CD4-positive, CD25-positive, alpha-beta regulatory T cell (primary cell): ENCODE data around the gene SNX21. TPM values are rescaled to one million over a fixed set of nuclear protein-coding genes. Genes with fewer than 3 reads are reported as not detected.
A peak's percentile ranks its signal among the peaks of the same experiment; 100 is the strongest.

Experiments
- ATAC-seq, 2 donors: fragments of 150-1000 bp; cut with Tn5 transposase; one replicate each; pipeline ENCODE4 v1.10.0; 2021; ENCODE audit warnings: low read depth in 2 of 2, moderate number of reproducible peaks in 2 of 2, moderate library complexity in 1 of 2
- DNase-seq, 3 donors: peaks; one replicate each; pipeline versions ENCODE4 v3.0.0 to v3.0.0-alpha.2; 2012 to 2022; ENCODE audit warnings: mixed read lengths in 1 of 3
- H3K27ac ChIP-seq: one replicate; pipeline ENCODE4 v1.7.0; 2013; ENCODE audit warnings: mild to moderate bottlenecking, low read length; ENCODE audit not compliant: insufficient read depth, poor library complexity, severe bottlenecking
- H3K27me3 ChIP-seq: one replicate; pipeline ENCODE4 v1.7.0; 2013; ENCODE audit warnings: low read length; ENCODE audit not compliant: control insufficient read depth, insufficient read depth
- H3K36me3 ChIP-seq: one replicate; pipeline ENCODE4 v1.7.0; 2013; ENCODE audit warnings: mild to moderate bottlenecking, low read length, moderate library complexity; ENCODE audit not compliant: control insufficient read depth, insufficient read depth
- H3K4me1 ChIP-seq: 2 replicates; pipeline ENCODE4 v1.7.0; 2013; ENCODE audit warnings: mild to moderate bottlenecking, low read length; ENCODE audit not compliant: insufficient read depth, control insufficient read depth, poor library complexity, severe bottlenecking
- H3K4me3 ChIP-seq: one replicate; pipeline ENCODE4 v1.7.0; 2013; ENCODE audit warnings: low read depth, mild to moderate bottlenecking, low read length, moderate library complexity
- H3K9me3 ChIP-seq, 2 experiments: 1 replicate in 1 of 2; 2 replicates in 1 of 2; pipeline ENCODE4 v1.7.0; 2013; ENCODE audit warnings: low read length in 2 of 2, mild to moderate bottlenecking in 1 of 2, moderate library complexity in 1 of 2; ENCODE audit not compliant: control insufficient read depth in 2 of 2
- H3K27ac Mint-ChIP-seq, 3 donors: one replicate each; pipeline ENCODE4 v1.8.0; 2020 to 2022; ENCODE audit warnings: mild to moderate bottlenecking in 3 of 3, mixed read lengths in 3 of 3, moderate library complexity in 2 of 3
- H3K27me3 Mint-ChIP-seq: one replicate; pipeline ENCODE4 v1.8.0; 2022; ENCODE audit warnings: mild to moderate bottlenecking, mixed read lengths
- H3K36me3 Mint-ChIP-seq: one replicate; pipeline ENCODE4 v1.8.0; 2020; ENCODE audit warnings: mixed read lengths
- H3K4me1 Mint-ChIP-seq, 4 donors: one replicate each; pipeline ENCODE4 v1.8.0; 2020 to 2022; ENCODE audit warnings: mixed read lengths in 4 of 4, mild to moderate bottlenecking in 1 of 4
- H3K4me3 Mint-ChIP-seq, 4 donors: one replicate each; pipeline ENCODE4 v1.8.0; 2020 to 2022; ENCODE audit warnings: mild to moderate bottlenecking in 4 of 4, mixed read lengths in 4 of 4, moderate library complexity in 3 of 4
- H3K9me3 Mint-ChIP-seq, 7 donors: one replicate each; pipeline ENCODE4 v1.8.0; 2020 to 2022; ENCODE audit warnings: mixed read lengths in 7 of 7, mild to moderate bottlenecking in 3 of 7, moderate library complexity in 2 of 7
- polyA plus RNA-seq, 4 donors: library from polyadenylated mRNA; unstranded; fragments of 300-500 nt; fragmentation: Illumina TruSeq; gene quantifications; one replicate each; pipeline ENCODE4 v1.2.3, GENCODE V29; 2021
- total RNA-seq: library from RNA; stranded (reverse); gene quantifications from one replicate; pipeline ENCODE4 v1.2.3, GENCODE V29; 2022

SNX21 gene
- total and polyA plus RNA-seq, 5 donors from 2014 or later = 0.94 to 2.5 (median 1.6) TPM

GRCh38 chr20:45816951-45817350 lies 16.6 kb upstream of the SNX21 start:
- no peak overlapping the region for H3K4me3 Mint-ChIP-seq
- peaks cover 0 to 17% (median 13%) of the 10 kb centered on the region in 4 donors for H3K4me1 Mint-ChIP-seq
- no peaks in the 10 kb centered on the region for H3K36me3 Mint-ChIP-seq
- H3K9me3 ChIP-seq = no peaks in the 10 kb centered on the region
- ATAC-seq (no peak), DNase-seq (no peak)
- no peaks in the 10 kb centered on the region for H3K36me3 ChIP-seq
- H3K4me1 ChIP-seq = peaks cover 11% of the 10 kb centered on the region
- peak overlapping the region in 1 of 3 donors; percentile 10 for H3K27ac Mint-ChIP-seq
- peaks cover 10% of the 10 kb centered on the region for H3K27me3 Mint-ChIP-seq
- H3K27me3 ChIP-seq = no peaks in the 10 kb centered on the region
- H3K9me3 Mint-ChIP-seq = peaks cover 0 to 2% (median 0%) of the 10 kb centered on the region in 7 donors
- H3K27ac ChIP-seq = no peak overlapping the region
- no peak overlapping the region for H3K4me3 ChIP-seq

- ATAC-seq = no peak
These were observed 16.0 kb upstream of the SNX21 start for GRCh38 chr20:45817376-45818194.

GRCh38 chr20:45818239-45818638 lies 15.4 kb upstream of the SNX21 start:
- ATAC-seq = no peak
- Mint-ChIP-seq H3K36me3 (no peaks in the 10 kb centered on the region), H3K9me3 (peaks cover 0 to 2% (median 0%) of the 10 kb centered on the region in 7 donors), H3K27me3 (peaks cover 22% of the 10 kb centered on the region), H3K4me3 (no peak overlapping the region), H3K27ac (no peak overlapping the region), H3K4me1 (peaks cover 0 to 10% (median 6%) of the 10 kb centered on the region in 4 donors)
- Histone ChIP-seq H3K27ac (no peak overlapping the region), H3K4me1 (peaks cover 6% of the 10 kb centered on the region), H3K36me3 (no peaks in the 10 kb centered on the region), H3K27me3 (no peaks in the 10 kb centered on the region), H3K9me3 (no peaks in the 10 kb centered on the region), H3K4me3 (no peak overlapping the region)
- DNase-seq = no peak

More at GRCh38 chr20:45817376-45818194, 16.0 kb upstream of the SNX21 start:
- peaks cover 16% of the 10 kb centered on the region for H3K27me3 Mint-ChIP-seq
- Histone ChIP-seq H3K27me3 (no peaks in the 10 kb centered on the region), H3K4me3 (no peak overlapping the region), H3K36me3 (no peaks in the 10 kb centered on the region), H3K27ac (no peak overlapping the region), H3K4me1 (peaks cover 8% of the 10 kb centered on the region), H3K9me3 (no peaks in the 10 kb centered on the region)
- H3K4me1 Mint-ChIP-seq = peaks cover 0 to 12% (median 9%) of the 10 kb centered on the region in 4 donors
- no peak for DNase-seq
- H3K36me3 Mint-ChIP-seq = no peaks in the 10 kb centered on the region
- H3K9me3 Mint-ChIP-seq = peaks cover 0 to 2% (median 0%) of the 10 kb centered on the region in 7 donors
- no peak overlapping the region for H3K27ac Mint-ChIP-seq
- H3K4me3 Mint-ChIP-seq = peak overlapping the region in 1 of 4 donors; percentile 25

DNA sequence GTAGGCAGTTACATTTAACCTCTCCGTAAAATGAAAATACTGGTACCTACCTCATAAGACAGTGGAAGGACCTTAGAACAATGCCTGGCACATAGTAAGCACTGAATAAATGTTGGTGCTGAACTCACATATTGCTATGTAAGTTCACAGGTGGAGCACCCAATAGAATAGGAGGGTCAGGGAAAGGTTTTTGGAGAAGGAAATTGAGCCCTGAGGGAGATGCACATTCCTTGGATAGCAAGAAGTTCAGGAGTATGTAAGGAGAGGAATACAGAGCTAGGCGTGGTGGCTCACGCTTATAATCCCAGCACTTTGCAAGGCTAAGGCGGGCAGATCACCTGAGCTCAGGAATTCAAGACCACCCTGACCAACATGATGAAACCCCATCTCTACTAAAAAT lies 14.1 kb upstream of the SNX21 start:
- Histone ChIP-seq H3K4me3 (no peak overlapping the region), H3K9me3 (no peaks in the 10 kb centered on the region), H3K27ac (no peak overlapping the region), H3K27me3 (no peaks in the 10 kb centered on the region), H3K36me3 (no peaks in the 10 kb centered on the region), H3K4me1 (peaks cover 13% of the 10 kb centered on the region)
- Mint-ChIP-seq H3K4me1 (peaks cover 0 to 16% (median 8%) of the 10 kb centered on the region in 4 donors), H3K9me3 (peaks cover 0 to 2% (median 0%) of the 10 kb centered on the region in 7 donors), H3K27ac (no peak overlapping the region), H3K36me3 (no peaks in the 10 kb centered on the region), H3K27me3 (peaks cover 34% of the 10 kb centered on the region), H3K4me3 (no peak overlapping the region)
- ATAC-seq (no peak), DNase-seq (no peak)

- H3K27ac Mint-ChIP-seq = no peak overlapping the region
- peaks cover 0 to 2% (median 0%) of the 10 kb centered on the region in 7 donors for H3K9me3 Mint-ChIP-seq
- H3K36me3 Mint-ChIP-seq = no peaks in the 10 kb centered on the region
- Histone ChIP-seq H3K4me3 (no peak overlapping the region), H3K36me3 (no peaks in the 10 kb centered on the region), H3K9me3 (no peaks in the 10 kb centered on the region), H3K4me1 (peaks cover 13% of the 10 kb centered on the region), H3K27me3 (no peaks in the 10 kb centered on the region), H3K27ac (no peak overlapping the region)
- DNase-seq (no peak), ATAC-seq (no peak)
- no peak overlapping the region for H3K4me3 Mint-ChIP-seq
- H3K27me3 Mint-ChIP-seq = peaks cover 34% of the 10 kb centered on the region
- H3K4me1 Mint-ChIP-seq = peaks cover 0 to 18% (median 8%) of the 10 kb centered on the region in 4 donors
These were observed 11.7 kb upstream of the SNX21 start for GRCh38 chr20:45821947-45822346.

- Mint-ChIP-seq H3K4me1 (peaks cover 0 to 18% (median 8%) of the 10 kb centered on the region in 4 donors), H3K4me3 (peak overlapping the region in 1 of 4 donors; percentile 49)
- no peaks in the 10 kb centered on the region for H3K36me3 ChIP-seq
These were observed 10.7 kb upstream of the SNX21 start for GRCh38 chr20:45822857-45823256.

GRCh38 chr20:45823949-45824835 lies 9.4 kb upstream of the SNX21 start:
- Histone ChIP-seq H3K4me1 (peaks cover 13% of the 10 kb centered on the region), H3K9me3 (no peaks in the 10 kb centered on the region), H3K27ac (no peak overlapping the region), H3K4me3 (peak overlapping the region; percentile 7), H3K27me3 (no peaks in the 10 kb centered on the region), H3K36me3 (no peaks in the 10 kb centered on the region)
- Mint-ChIP-seq H3K9me3 (peaks cover 0 to 2% (median 0%) of the 10 kb centered on the region in 7 donors), H3K4me1 (peaks cover 0 to 18% (median 8%) of the 10 kb centered on the region in 4 donors), H3K27ac (no peak overlapping the region), H3K27me3 (peaks cover 38% of the 10 kb centered on the region), H3K4me3 (peak overlapping the region; percentile 75 to 91 (median 84)), H3K36me3 (no peaks in the 10 kb centered on the region)
- ATAC-seq (peak; percentile 64 to 71), DNase-seq (peak; percentile 38 to 69 (median 39))

More at GRCh38 chr20:45822857-45823256, 10.7 kb upstream of the SNX21 start:
- Mint-ChIP-seq H3K9me3 (peaks cover 0 to 2% (median 0%) of the 10 kb centered on the region in 7 donors), H3K27ac (no peak overlapping the region), H3K27me3 (peaks cover 34% of the 10 kb centered on the region), H3K36me3 (no peaks in the 10 kb centered on the region)
- ATAC-seq (no peak), DNase-seq (no peak)
- H3K4me3 ChIP-seq = no peak overlapping the region
- H3K27ac ChIP-seq = no peak overlapping the region
- H3K4me1 ChIP-seq = peaks cover 13% of the 10 kb centered on the region
- H3K27me3 ChIP-seq = no peaks in the 10 kb centered on the region
- no peaks in the 10 kb centered on the region for H3K9me3 ChIP-seq
